Right lobe of liver (tissue), 6 donors: Measurements from ENCODE around the gene WDR27. TPM values are rescaled to one million over a fixed set of nuclear protein-coding genes. Genes with fewer than 3 reads are reported as not detected.

Source experiments
- ATAC-seq, 4 donors: fragments of 200-7000 bp; cut with Tn5 transposase; one replicate each; pipeline ENCODE4 v1.9.1; 2020; ENCODE audit warnings: mild to moderate bottlenecking in 4 of 4, moderate library complexity in 4 of 4
- DNase-seq, 3 donors: peaks; one replicate each; pipeline ENCODE4 v3.0.0-alpha.2; 2020
- H3K27ac ChIP-seq, 3 donors: fragments of 200-600 bp; one replicate each; pipeline ENCODE4 v1.8.0; 2022
- H3K27me3 ChIP-seq, 2 donors: fragments of 200-600 bp; one replicate each; pipeline ENCODE4 v1.8.0; 2022
- H3K36me3 ChIP-seq, 4 donors: fragments of 200-600 bp; sonication (generic) in 1 of 4; one replicate each; pipeline versions ENCODE4 v1.5.1 to v1.8.0; 2017 to 2022; ENCODE audit warnings: control low read depth in 1 of 4
- H3K4me1 ChIP-seq, 4 donors: fragments of 200-600 bp; sonication (generic) in 1 of 4; one replicate each; pipeline versions ENCODE4 v1.5.1 to v1.8.0; 2017 to 2022; ENCODE audit warnings: control low read depth in 1 of 4
- H3K4me3 ChIP-seq, 3 donors: fragments of 200-600 bp; one replicate each; pipeline ENCODE4 v1.8.0; 2022
- H3K9me3 ChIP-seq, 4 donors: fragments of 200-600 bp; sonication (generic) in 1 of 4; one replicate each; pipeline versions ENCODE4 v1.5.1 to v1.8.0; 2017 to 2022; ENCODE audit warnings: control low read depth in 1 of 4
- CTCF ChIP-seq, 4 donors: fragments of 200-600 bp in 3 of 4; fragments of 450-650 bp in 1 of 4; IDR thresholded peaks; one replicate each; pipeline versions ENCODE4 v1.5.1 to v1.8.0; 2016 to 2022; ENCODE audit warnings: antibody characterized with exemption in 4 of 4, mild to moderate bottlenecking in 2 of 4
- POLR2A ChIP-seq: fragments of 450-650 bp; IDR thresholded peaks from one replicate; pipeline ENCODE4 v1.6.1; 2017; ENCODE audit warnings: antibody characterized with exemption, mild to moderate bottlenecking
- WGBS: methylation state at CpG from one replicate; pipeline ENCODE4 v1.1.6; 2018; ENCODE audit warnings: low coverage, low lambda C conversion rate; ENCODE audit not compliant: insufficient coverage; ENCODE audit errors: missing lambda C conversion rate; 5-methylcytosine and 5-hydroxymethylcytosine counted together
- intact Hi-C, 2 donors: fragments of 100-400 bp; cut with DNase I; formaldehyde crosslinking; loops; one replicate each; pipeline versions ENCODE4 v1.11.2 to v1.14.1; 2022
- total RNA-seq, 6 experiments: library from RNA; depleted of rRNA in 2 of 6; stranded (reverse); fragments of >200 nt in 2 of 6; fragmentation: NEBNext Ultra II Directional in 3 of 6; extraction: Animal tissue kit (Norgen Biotek cat#: 25700) in 3 of 6; gene quantifications; one replicate each; pipeline versions ENCODE4 v1.1.0 to v1.2.4, GENCODE V29; 2016 to 2023
- donor health status: DM: no; HTN: yes; CAD: no.
- donor health status: DM: no; HTN: no; CAD: no.
- donor health status: DM: no; HTN: no; CAD: no.
- donor health status: DM: no; HTN: yes; CAD: no.
- donor health status: DM: no; HTN: yes; CAD: no.

Gene WDR27
- total RNA-seq, 6 experiments from 2014 or later, result 8.2 to 26.8 (median 12.7) TPM

GRCh38 chr6:169639653-169640278 lies 62.1 kb downstream of the WDR27 start:
- TF ChIP-seq CTCF (IDR thresholded peaks at IDR 0.05) (no peak), POLR2A (no peak)
- Histone ChIP-seq H3K4me3 (no peak overlapping the region), H3K36me3 (no peaks in the 10 kb centered on the region), H3K9me3 (no peaks in the 10 kb centered on the region), H3K27me3 (no peaks in the 10 kb centered on the region), H3K27ac (no peak overlapping the region), H3K4me1 (no peaks in the 10 kb centered on the region)
- intact Hi-C loops, result no loop called here
- ATAC-seq (no peak), DNase-seq (no peak)
- 83% methylated on average over 9 of the region's 21 CpGs for WGBS

- Histone ChIP-seq H3K36me3 (no peaks in the 10 kb centered on the region), H3K27ac (no peak overlapping the region), H3K27me3 (no peaks in the 10 kb centered on the region), H3K4me3 (no peak overlapping the region), H3K4me1 (no peaks in the 10 kb centered on the region), H3K9me3 (no peaks in the 10 kb centered on the region)
- no peak for DNase-seq
- 90% methylated on average over 19 of the region's 19 CpGs for WGBS
- intact Hi-C loops, result no loop called here
- ATAC-seq, result no peak
- TF ChIP-seq POLR2A (no peak), CTCF (IDR thresholded peaks at IDR 0.05) (no peak)
Measured at GRCh38 chr6:169638915-169639314, 62.9 kb downstream of the WDR27 start.

DNA sequence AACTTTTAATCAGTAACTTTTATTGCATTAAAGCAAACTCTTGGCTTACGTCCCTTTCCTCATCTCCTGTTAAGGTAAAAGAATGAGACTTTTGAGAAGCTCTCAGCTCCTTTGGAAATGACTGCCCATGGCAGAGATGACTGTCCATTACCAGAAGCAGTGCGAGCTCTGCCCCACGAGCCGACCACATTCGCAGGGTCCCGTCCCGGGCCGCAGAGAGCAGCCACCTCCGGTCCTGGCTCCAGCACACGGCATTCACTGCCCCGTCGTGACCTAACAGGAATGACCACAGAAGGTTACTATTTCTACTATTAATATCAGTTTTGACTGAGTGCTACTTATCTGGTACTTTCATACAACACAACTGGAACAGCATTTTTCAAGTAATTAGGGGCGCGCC lies 63.4 kb downstream of the WDR27 start:
- H3K9me3 ChIP-seq, result no peaks in the 10 kb centered on the region
- no peaks in the 10 kb centered on the region for H3K27me3 ChIP-seq
- TF ChIP-seq CTCF (IDR thresholded peaks at IDR 0.05), result no peak
- TF ChIP-seq POLR2A, result no peak
- no peak for DNase-seq
- no peaks in the 10 kb centered on the region for H3K4me1 ChIP-seq
- 94% methylated on average over 11 of the region's 14 CpGs for WGBS
- H3K27ac ChIP-seq, result no peak overlapping the region
- intact Hi-C loops, result no loop called here
- no peak overlapping the region for H3K4me3 ChIP-seq
- H3K36me3 ChIP-seq, result no peaks in the 10 kb centered on the region
- no peak for ATAC-seq

- TF ChIP-seq POLR2A (no peak), CTCF (IDR thresholded peaks at IDR 0.05) (no peak)
- Histone ChIP-seq H3K27ac (no peak overlapping the region), H3K9me3 (no peaks in the 10 kb centered on the region), H3K36me3 (no peaks in the 10 kb centered on the region), H3K27me3 (no peaks in the 10 kb centered on the region), H3K4me1 (no peaks in the 10 kb centered on the region), H3K4me3 (no peak overlapping the region)
- DNase-seq (no peak), ATAC-seq (no peak)
- 100% methylated on average over 2 of the region's 12 CpGs for WGBS
- intact Hi-C loops, result no loop called here
Measured at GRCh38 chr6:169635345-169635744, 66.5 kb downstream of the WDR27 start.

DNA sequence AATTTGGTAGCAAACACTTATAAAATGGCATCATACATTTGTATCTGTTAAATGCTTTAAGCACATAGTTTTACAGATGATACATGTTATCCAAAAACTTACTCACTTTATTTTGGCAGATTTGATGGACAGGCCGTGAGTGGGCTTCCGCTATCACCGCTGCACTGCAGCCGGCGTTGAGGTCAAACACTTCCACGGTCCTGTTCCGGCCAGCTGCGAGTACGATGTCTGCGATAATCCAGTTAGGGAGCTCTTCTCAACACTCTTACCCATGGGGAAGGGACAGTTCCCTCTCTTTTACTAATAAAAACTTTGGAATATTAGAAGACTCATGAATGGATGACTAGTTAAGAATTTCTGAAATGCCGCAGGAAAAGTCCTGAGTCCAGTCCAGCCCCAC lies 69.0 kb downstream of the WDR27 start:
- intact Hi-C loops, result no loop called here
- WGBS, result 93% methylated on average over 11 of the region's 11 CpGs
- TF ChIP-seq POLR2A (no peak), CTCF (IDR thresholded peaks at IDR 0.05) (no peak)

More for the DNA sequence above, 69.0 kb downstream of the WDR27 start:
- Histone ChIP-seq H3K36me3 (no peaks in the 10 kb centered on the region), H3K4me1 (no peaks in the 10 kb centered on the region), H3K27ac (no peak overlapping the region), H3K9me3 (no peaks in the 10 kb centered on the region), H3K27me3 (no peaks in the 10 kb centered on the region), H3K4me3 (no peak overlapping the region)
- no peak for ATAC-seq
- DNase-seq, result no peak
